C4-2B (cell line): ENCODE measurements around the gene EXOC6B.

Experiments used
- CTCF ChIP-seq: fragments of 450-650 bp; conservative IDR thresholded peaks from 2 replicates; pipeline ENCODE4 v1.5.1; 2017; ENCODE audit warnings: mild to moderate bottlenecking
- ZFX ChIP-seq: fragments of 450-650 bp; IDR thresholded peaks from 2 replicates; pipeline ENCODE4 v1.6.1; 2017

GRCh38 chr2:72361521-72361920, 464.3 kb downstream of the EXOC6B start:
- TF ChIP-seq CTCF (no peak), ZFX (no peak)
